Suprapubic skin (tissue), 4 donors: Measurements from ENCODE around the gene AGPS. TPM values are rescaled to one million over a fixed set of nuclear protein-coding genes. Genes with fewer than 3 reads are reported as not detected.

ENCODE experiments used
- DNase-seq, 2 donors: peaks; one replicate each; pipeline ENCODE4 v3.0.0-alpha.2; 2019; ENCODE audit warnings: low spot score in 2 of 2
- H3K27ac ChIP-seq: fragments of 200-600 bp; sonication (generic); one replicate; pipeline ENCODE4 v1.5.1; 2019
- H3K27me3 ChIP-seq: fragments of 200-600 bp; sonication (generic); one replicate; pipeline ENCODE4 v1.5.1; 2019
- H3K36me3 ChIP-seq: fragments of 200-600 bp; sonication (generic); one replicate; pipeline ENCODE4 v1.5.1; 2019
- H3K4me1 ChIP-seq: fragments of 200-600 bp; sonication (generic); one replicate; pipeline ENCODE4 v1.5.1; 2019
- H3K4me3 ChIP-seq: fragments of 200-600 bp; sonication (generic); one replicate; pipeline ENCODE4 v1.5.1; 2019; ENCODE audit warnings: mild to moderate bottlenecking
- H3K9me3 ChIP-seq: fragments of 200-600 bp; sonication (generic); one replicate; pipeline ENCODE4 v1.5.1; 2019
- CTCF ChIP-seq, 2 donors: fragments of 200-600 bp in 1 of 2; fragments of 450-650 bp in 1 of 2; sonication (generic) in 1 of 2; IDR thresholded peaks; one replicate each; pipeline ENCODE4 v1.5.1; 2016 to 2019; ENCODE audit warnings: antibody characterized with exemption in 2 of 2, mild to moderate bottlenecking in 1 of 2, moderate library complexity in 1 of 2
- EP300 ChIP-seq: sonication (generic); formaldehyde crosslinking; IDR thresholded peaks from one replicate; pipeline ENCODE4 v1.6.1; 2017; ENCODE audit warnings: antibody characterized with exemption
- POLR2A ChIP-seq, 2 donors: fragments of 450-650 bp; IDR thresholded peaks; one replicate each; pipeline ENCODE4 v1.6.1; 2017; ENCODE audit warnings: antibody characterized with exemption in 2 of 2, mild to moderate bottlenecking in 2 of 2, moderate library complexity in 2 of 2
- POLR2AphosphoS5 ChIP-seq, 3 donors: sonication (generic); formaldehyde crosslinking; IDR thresholded peaks; one replicate each; pipeline ENCODE4 v1.6.1; 2017; ENCODE audit warnings: antibody characterized with exemption in 3 of 3
- WGBS: methylation state at CpG from one replicate; pipeline ENCODE4 v1.1.5; 2018; 5-methylcytosine and 5-hydroxymethylcytosine counted together
- total RNA-seq, 4 donors: library from RNA; depleted of rRNA; stranded (reverse); fragments of >200 nt; gene quantifications; one replicate each; pipeline ENCODE4 v1.1.0, GENCODE V29; 2016

The AGPS gene
- total RNA-seq, 4 donors from 2014 or later = 10.9 to 19.4 (median 13.9) TPM

- Histone ChIP-seq H3K27me3 (no peaks in the 10 kb centered on the region), H3K27ac (no peak overlapping the region), H3K4me3 (no peak overlapping the region), H3K9me3 (no peaks in the 10 kb centered on the region), H3K36me3 (peaks cover 10% of the 10 kb centered on the region), H3K4me1 (no peaks in the 10 kb centered on the region)
- TF ChIP-seq EP300 = no peak
- TF ChIP-seq POLR2AphosphoS5 (IDR thresholded peaks at IDR 0.05) = no peak
- TF ChIP-seq POLR2A (IDR thresholded peaks at IDR 0.05) = no peak
- TF ChIP-seq CTCF (IDR thresholded peaks at IDR 0.05) = no peak
- DNase-seq = no peak
- WGBS = 98% methylated on average over 2 of the region's 2 CpGs
These were observed 114.4 kb downstream of the AGPS start for GRCh38 chr2:177506998-177507397.

GRCh38 chr2:177516824-177517544 is 124.4 kb downstream of the AGPS start:
- DNase-seq = no peak

GRCh38 chr2:177518754-177519153 is 126.2 kb downstream of the AGPS start:
- Histone ChIP-seq H3K27me3 (no peaks in the 10 kb centered on the region), H3K27ac (no peak overlapping the region), H3K36me3 (peaks cover 9% of the 10 kb centered on the region), H3K4me1 (no peaks in the 10 kb centered on the region), H3K9me3 (no peaks in the 10 kb centered on the region), H3K4me3 (no peak overlapping the region)
- no peak for DNase-seq
- 98% methylated on average over 2 of the region's 2 CpGs for WGBS
- TF ChIP-seq CTCF (IDR thresholded peaks at IDR 0.05) (no peak), EP300 (no peak), POLR2A (IDR thresholded peaks at IDR 0.05) (no peak), POLR2AphosphoS5 (IDR thresholded peaks at IDR 0.05) (no peak)

More at GRCh38 chr2:177516824-177517544, 124.4 kb downstream of the AGPS start:
- Histone ChIP-seq H3K4me1 (no peaks in the 10 kb centered on the region), H3K27ac (no peak overlapping the region), H3K27me3 (no peaks in the 10 kb centered on the region), H3K9me3 (no peaks in the 10 kb centered on the region), H3K4me3 (no peak overlapping the region), H3K36me3 (peaks cover 6% of the 10 kb centered on the region)
- 94% methylated on average over 4 of the region's 4 CpGs for WGBS
- TF ChIP-seq POLR2A (IDR thresholded peaks at IDR 0.05) (no peak), EP300 (no peak), POLR2AphosphoS5 (IDR thresholded peaks at IDR 0.05) (no peak), CTCF (IDR thresholded peaks at IDR 0.05) (no peak)

DNA sequence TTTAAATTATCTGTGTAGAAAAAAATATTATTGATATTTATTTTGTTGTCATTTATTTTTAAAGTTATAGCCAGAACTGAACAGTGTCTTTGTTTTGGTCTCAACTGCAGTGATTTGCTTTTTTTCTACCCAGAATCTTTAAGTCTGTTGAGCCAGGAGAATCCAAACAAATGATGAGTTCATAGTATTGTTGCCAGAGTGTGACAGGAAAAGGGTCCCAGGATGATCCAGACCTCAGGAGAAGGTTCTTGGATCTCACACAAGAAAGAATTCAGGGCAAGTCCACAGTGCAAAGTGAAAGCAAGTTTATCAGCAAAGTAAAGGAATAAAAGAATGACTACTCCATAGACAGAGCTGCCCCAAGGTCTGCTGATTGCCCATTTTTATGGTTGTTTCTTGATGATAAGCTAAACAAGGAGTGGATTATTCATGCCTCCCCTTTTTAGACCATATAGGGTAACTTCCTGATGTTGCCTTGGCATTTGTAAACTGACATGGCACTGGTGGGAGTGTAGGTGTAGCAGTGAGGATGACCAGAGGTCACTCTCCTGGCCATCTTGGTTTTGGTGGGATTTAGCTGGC is 127.1 kb downstream of the AGPS start:
- no peaks in the 10 kb centered on the region for H3K27me3 ChIP-seq
- TF ChIP-seq POLR2AphosphoS5 (IDR thresholded peaks at IDR 0.05) (no peak), POLR2A (IDR thresholded peaks at IDR 0.05) (no peak), EP300 (no peak), CTCF (IDR thresholded peaks at IDR 0.05) (no peak)
- H3K4me1 ChIP-seq = no peaks in the 10 kb centered on the region
- no peak overlapping the region for H3K4me3 ChIP-seq
- DNase-seq = no peak
- H3K36me3 ChIP-seq = peaks cover 13% of the 10 kb centered on the region
- H3K27ac ChIP-seq = no peak overlapping the region
- H3K9me3 ChIP-seq = no peaks in the 10 kb centered on the region

DNA sequence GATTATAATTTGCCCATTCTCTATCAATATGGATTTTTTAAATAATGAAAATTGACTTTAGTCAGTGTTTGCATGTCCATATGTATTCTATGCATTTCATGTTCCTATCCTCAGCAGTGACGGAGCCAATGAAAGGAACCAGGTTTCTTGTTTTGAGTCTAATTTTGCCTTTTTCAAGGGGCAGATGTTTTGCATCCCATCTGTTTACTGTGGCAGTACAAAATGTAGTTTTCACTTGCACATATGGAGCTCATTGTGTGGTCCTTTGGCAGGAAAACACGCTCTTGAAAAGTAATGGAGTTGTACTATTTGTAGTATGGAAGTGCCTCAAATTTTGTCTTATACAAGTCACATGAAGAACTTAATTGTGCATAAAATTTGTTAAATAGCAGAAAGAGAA is 127.8 kb downstream of the AGPS start:
- no peaks in the 10 kb centered on the region for H3K27me3 ChIP-seq
- H3K4me3 ChIP-seq = no peak overlapping the region
- H3K9me3 ChIP-seq = no peaks in the 10 kb centered on the region
- no peak for TF ChIP-seq POLR2A (IDR thresholded peaks at IDR 0.05)
- no peak for TF ChIP-seq EP300
- TF ChIP-seq POLR2AphosphoS5 (IDR thresholded peaks at IDR 0.05) = no peak
- no peak overlapping the region for H3K27ac ChIP-seq
- WGBS = 87% methylated on average over 2 of the region's 2 CpGs
- no peaks in the 10 kb centered on the region for H3K4me1 ChIP-seq
- no peak for DNase-seq
- H3K36me3 ChIP-seq = peaks cover 12% of the 10 kb centered on the region
